Stimulated activated CD8-positive, alpha-beta memory T cell treated with anti-CD3 and anti-CD28 coated beads, Interleukin-7, amount 100 ng/mL, for 4 hours (primary cell): ENCODE results near the gene MFAP3.
"Not testable (repeated sequence)": the region's sequence is repeated elsewhere in the genome, so short reads cannot be mapped to it uniquely, and the experiment has no call there.

Source experiments
- DNase-seq, 2 donors: peaks; one replicate each; pipeline ENCODE4 v3.0.0-alpha.2; 2020; ENCODE audit warnings: low read depth in 2 of 2

The MFAP3 gene

DNA sequence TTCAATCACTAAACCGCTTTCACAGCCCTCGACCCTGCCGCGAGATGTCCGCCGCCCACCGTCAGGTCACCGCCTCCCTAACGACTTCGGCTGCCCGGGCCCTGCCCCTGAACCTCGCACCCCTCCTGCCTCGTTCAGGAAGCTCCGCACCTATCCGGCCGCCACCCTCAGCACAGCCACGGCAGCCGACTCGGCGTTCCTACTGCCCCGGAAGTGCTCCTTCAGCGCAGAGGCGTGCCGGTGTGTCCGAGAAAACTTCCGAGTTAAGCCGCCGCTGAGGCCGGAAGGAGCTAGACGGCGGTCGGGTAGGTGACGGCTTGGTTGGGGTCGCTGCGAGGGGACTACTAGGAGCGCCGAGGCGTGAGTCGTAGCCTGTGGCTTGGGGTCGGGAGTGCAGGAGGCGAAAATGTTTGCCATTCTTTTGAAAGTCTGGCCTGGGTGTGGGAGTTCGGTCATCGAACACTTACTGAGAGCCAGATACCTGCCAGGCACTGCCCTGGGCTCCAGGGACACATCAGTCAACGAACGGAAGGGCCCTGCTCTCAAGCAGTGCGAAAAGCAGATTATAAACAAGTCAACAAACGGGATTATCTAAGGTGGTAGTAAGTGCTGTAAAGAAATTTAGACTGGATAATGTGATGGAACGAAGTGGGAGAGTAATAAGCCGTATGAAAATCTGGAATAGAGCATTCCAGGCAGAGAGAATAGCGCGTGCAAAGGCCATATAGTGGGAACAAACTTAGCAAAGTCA lies at the start of gene MFAP3, which contains the start of gene FAM114A2:
Gene MFAP3 (plus strand): TSS at position 261 of the 751 bp plus-strand sequence. CDS start 10,756 bp downstream, outside the sequence.
Gene FAM114A2 (minus strand): TSS at position 204 of the 751 bp plus-strand sequence. CDS start 3,957 bp downstream, outside the sequence.
- DNase-seq = peak; percentile 75 to 81

GRCh38 chr5:153991168-153991567 lies 47.6 kb upstream of the MFAP3 start:
- no peak for DNase-seq

DNA sequence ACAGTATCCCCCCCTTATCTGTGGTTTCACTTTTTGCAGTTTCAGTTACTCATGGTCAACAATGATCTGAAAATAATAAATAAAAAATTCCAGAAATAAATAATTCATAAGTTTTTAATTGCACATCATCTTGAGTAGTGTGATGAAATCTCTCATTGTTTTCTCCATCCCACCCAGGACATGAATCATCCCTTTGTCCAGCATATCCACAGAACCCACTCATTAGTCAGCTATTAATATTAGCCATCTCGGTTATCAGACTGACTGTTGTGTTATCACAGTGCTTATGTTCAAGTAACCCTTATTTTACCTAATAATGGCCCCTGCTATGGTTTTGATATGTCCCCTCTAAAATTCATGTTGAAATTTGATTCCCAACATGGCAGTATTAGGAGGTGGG lies 40.8 kb upstream of the MFAP3 start:
- DNase-seq = no peak

DNA sequence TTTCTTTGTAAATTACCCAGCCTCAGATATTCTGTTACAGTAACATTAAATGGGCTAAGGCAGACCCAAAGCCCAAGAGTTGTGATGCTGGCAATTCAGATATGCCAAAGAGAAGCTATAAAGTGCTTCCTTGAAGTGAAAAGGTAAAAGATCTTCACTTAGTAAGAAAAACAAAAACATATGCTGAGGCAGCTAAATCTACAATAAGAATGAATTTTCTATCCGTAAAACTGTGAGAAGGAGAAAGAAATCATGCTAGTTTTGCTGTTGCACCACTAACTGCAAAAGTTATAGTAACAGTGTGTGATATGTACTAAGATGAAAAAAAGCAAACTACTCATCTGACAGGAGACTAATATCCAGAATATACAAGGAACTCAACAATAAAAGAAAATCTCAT lies 40.0 kb upstream of the MFAP3 start:
- no peak for DNase-seq

GRCh38 chr5:153999995-154000394 lies 38.8 kb upstream of the MFAP3 start:
- no peak for DNase-seq

DNA sequence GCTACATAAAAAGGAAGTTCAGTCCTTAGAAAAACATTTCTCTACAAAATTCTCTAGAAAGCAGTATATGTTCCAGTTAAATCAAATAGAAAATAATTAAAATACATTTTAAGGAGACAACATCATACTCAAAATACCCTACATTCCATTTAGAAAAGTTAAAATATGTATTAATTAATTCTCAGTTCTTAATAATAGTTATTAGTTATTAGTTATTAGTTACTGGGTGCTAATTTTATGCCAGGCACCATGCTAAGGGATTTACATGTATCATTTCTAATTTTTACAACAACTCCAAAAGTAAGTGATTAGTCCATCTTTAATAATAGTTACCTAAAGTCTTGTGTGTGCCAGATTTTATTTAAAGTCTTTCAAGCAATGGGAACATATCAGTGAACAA lies 38.1 kb upstream of the MFAP3 start:
- no peak for DNase-seq

DNA sequence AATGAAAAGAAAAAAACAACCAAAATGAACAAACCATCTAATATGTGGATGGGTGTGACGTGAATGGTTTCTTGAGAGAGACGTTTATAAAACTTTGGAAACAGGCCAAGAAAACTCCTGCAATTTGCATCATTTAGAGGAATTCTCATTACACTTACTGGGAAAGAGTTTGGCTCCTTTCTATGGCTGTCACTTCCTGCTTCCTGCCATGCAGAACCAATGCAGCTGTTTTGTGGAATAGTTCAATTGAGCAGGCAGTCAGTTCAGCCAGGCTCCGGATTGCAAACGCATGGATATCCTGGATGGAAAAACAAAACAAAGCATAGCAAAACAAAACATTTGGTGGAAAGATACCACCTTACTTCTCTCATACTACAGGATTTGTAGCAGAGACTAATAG lies 36.7 kb upstream of the MFAP3 start:
- no peak for DNase-seq

- DNase-seq = no peak
Measured at GRCh38 chr5:154002511-154003020, 36.2 kb upstream of the MFAP3 start.

DNA sequence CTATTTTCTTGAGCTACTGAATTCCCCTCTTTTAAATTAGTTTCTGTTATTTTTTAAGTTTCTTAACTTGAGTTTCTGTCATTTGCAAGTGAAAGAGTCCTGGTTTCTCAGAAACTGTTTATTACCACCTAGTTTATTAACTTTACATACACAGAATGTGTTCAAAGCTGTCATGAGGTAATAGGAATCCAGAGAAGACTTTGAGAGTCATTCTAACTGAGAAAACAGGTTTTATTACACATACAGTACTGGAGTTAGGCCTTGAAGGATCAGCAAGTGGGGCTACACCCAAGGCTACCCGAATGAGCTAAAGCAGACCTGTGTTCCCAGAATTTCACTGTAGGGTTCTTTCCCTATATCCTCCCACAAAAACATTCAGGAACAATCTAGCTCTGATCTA lies 33.1 kb upstream of the MFAP3 start:
- no peak for DNase-seq

- no peak for DNase-seq
Measured at GRCh38 chr5:154010660-154011059, 28.1 kb upstream of the MFAP3 start.

DNA sequence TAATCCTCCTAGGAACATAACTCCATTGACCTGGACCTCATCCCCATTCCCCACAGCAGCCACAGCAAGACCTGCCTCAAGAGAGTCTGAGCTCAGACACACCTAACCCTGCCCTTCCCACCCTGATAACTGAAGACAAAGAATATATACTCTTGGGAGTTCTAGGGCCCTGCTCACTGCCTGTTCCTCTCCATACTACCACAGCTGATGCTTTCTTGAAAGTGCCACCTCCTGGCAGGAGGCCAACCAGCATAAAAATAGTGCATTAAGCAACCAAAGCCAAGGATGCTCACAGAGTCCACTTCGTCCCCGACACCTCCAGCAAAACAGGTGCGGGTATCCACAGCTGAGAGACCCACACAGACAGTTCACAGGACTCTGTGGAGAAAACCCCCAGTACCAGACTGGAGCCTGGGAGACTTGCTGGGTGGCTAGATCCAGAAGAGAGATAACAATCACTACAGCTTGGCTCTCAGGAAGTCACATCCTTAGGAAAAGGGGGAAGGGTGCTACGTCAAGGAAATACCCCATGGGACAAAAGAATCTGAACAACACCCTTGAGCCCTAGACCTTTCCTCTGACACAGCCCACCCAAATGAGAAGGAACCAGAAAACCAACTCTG lies 23.6 kb upstream of the MFAP3 start:
- DNase-seq = no peak

GRCh38 chr5:154018919-154019318 lies 19.8 kb upstream of the MFAP3 start:
- not testable (repeated sequence) for DNase-seq

- no peak for DNase-seq
Measured at GRCh38 chr5:154025951-154026350, 12.8 kb upstream of the MFAP3 start.

GRCh38 chr5:154031937-154032489 lies 6.8 kb upstream of the MFAP3 start:
- no peak for DNase-seq

DNA sequence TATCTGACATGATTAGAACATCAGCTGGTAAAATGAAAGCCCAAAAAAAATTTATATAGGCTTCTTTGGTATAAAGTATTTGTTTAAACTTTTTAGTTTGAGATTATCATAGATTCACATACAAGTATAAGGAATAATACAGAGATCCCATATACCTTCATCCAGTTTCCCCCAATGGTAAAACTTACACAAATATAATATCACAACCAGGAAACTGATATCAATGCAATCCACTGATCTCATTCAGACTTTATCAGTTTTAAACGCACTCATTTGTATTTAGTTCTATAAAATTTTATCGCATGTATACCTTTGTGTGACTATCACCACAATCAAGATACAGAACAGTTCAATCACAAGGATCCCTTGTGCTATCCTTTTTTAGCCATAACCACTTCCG lies 3.8 kb upstream of the MFAP3 start:
- no peak for DNase-seq

- DNase-seq = peak; percentile 3 to 10
Measured at GRCh38 chr5:154038261-154038706, 483 bp upstream of the MFAP3 start.

DNA sequence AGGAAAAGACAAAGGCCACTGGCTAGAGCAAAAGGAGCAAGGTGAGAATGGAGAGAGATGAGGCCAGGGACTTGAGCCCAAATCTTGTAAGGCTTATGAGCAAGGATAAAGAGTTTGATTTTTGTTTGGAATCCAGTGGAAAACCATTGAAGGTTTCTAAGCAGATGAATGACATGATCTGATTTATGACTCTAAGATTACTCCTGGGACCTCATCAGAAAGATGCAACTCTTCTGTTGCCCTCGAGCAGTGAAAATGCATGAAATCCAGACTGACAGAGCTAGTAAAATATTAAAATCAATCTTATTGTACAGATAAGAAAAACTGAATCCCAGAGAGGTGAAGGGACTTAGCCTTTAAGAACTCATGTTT lies 677 bp downstream of the MFAP3 start:
- DNase-seq = no peak

- no peak for DNase-seq
Measured at GRCh38 chr5:154042766-154043165, 4.0 kb downstream of the MFAP3 start.

- DNase-seq = no peak
Measured at GRCh38 chr5:154044099-154044498, 5.3 kb downstream of the MFAP3 start.

DNA sequence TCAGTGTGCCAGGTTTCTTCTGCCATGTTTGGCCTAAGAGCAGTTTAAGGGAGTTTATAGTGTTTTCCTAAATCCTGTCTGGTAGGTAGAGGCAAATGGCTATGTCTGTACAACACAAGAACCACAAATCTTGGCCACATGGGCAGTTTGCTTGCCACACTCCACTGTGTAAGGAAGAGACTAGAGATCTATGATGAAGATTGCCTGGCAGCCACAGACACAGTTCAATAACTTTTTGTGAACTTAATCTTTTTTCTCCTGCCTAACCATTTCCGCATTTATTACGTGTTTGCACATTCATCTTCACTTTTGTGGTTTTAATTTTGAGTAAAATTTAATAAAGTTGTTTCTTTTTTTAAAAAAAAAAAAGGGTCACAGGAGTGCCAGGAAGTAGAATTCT lies 5.8 kb downstream of the MFAP3 start:
- no peak for DNase-seq

- no peak for DNase-seq
Measured at GRCh38 chr5:154046486-154046885, 7.7 kb downstream of the MFAP3 start.

- DNase-seq = no peak
Measured at GRCh38 chr5:154047324-154047723, 8.6 kb downstream of the MFAP3 start.

DNA sequence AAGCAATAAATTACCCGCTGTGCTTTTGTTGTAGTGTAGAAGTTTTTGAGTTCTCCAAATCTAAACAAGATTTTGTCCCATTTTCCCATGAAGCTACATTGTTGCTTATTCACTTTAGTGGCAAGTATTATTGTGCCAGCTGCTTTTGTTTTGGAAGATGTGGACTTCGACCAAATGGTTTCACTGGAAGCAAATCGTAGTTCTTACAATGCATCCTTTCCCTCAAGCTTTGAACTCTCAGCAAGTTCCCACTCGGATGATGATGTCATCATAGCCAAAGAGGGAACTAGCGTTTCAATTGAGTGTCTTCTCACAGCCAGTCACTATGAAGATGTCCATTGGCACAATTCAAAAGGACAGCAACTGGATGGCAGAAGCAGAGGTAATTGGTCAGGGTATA lies 10.9 kb downstream of the MFAP3 start:
- DNase-seq = no peak
